PFSK-1 (cell line): Measurements from ENCODE around the gene SLC2A10.

ENCODE experiments used
- FOXP2 ChIP-seq: optimal IDR thresholded peaks from 2 replicates; pipeline ENCODE3; 2011; ENCODE audit warnings: borderline replicate concordance, control low read depth, inconsistent platforms; ENCODE audit not compliant: insufficient read depth; ENCODE audit errors: extremely low read length, extremely low read depth
- POLR2AphosphoS5 ChIP-seq: IDR thresholded peaks from 2 replicates; pipeline ENCODE4 v1.6.1; 2012; ENCODE audit warnings: low read depth, mild to moderate bottlenecking, control low read depth, low read length, moderate library complexity
- REST ChIP-seq, 2 experiments: IDR thresholded peaks; 2 replicates each; pipeline versions ENCODE4 v1.6.1 to v1.8.0; 2011 to 2012; ENCODE audit warnings: low read depth in 2 of 2, low read length in 2 of 2, control low read depth in 1 of 2, inconsistent platforms in 1 of 2, mild to moderate bottlenecking in 1 of 2, moderate library complexity in 1 of 2; ENCODE audit not compliant: insufficient read depth in 1 of 2
- SIN3A ChIP-seq: IDR thresholded peaks from 2 replicates; pipeline ENCODE4 v1.6.1; 2012; ENCODE audit warnings: mild to moderate bottlenecking, low read length, moderate library complexity, borderline replicate concordance; ENCODE audit not compliant: insufficient read depth
- TAF1 ChIP-seq: IDR thresholded peaks from 2 replicates; pipeline ENCODE4 v1.6.1; 2012; ENCODE audit warnings: low read length, control low read depth, borderline replicate concordance; ENCODE audit not compliant: insufficient read depth

- TF ChIP-seq POLR2AphosphoS5 (no peak), TAF1 (no peak), SIN3A (no peak), REST (IDR thresholded peaks at IDR 0.05; ENCODE audit: insufficient read depth in 1 of 2, low read depth in 2 of 2, low read length in 2 of 2) (no peak), FOXP2 (no peak)
Measured at GRCh38 chr20:46713957-46714834, 4.7 kb downstream of the SLC2A10 start.
